Mesothelial cell of epicardium (in vitro differentiated cells): ENCODE results near the gene ZNF148. TPM values are rescaled to one million over a fixed set of nuclear protein-coding genes. Genes with fewer than 3 reads are reported as not detected.

Experiments
- DNase-seq, 2 experiments: peaks; one replicate each; pipeline ENCODE4 v3.0.0; 2021; ENCODE audit warnings: low spot score in 2 of 2; ENCODE audit not compliant: unreplicated experiment in 2 of 2
- H3K27ac Mint-ChIP-seq: 2 replicates; pipeline ENCODE4 v1.8.0; 2021; ENCODE audit warnings: mixed read lengths
- H3K27me3 Mint-ChIP-seq: 2 replicates; pipeline ENCODE4 v1.8.0; 2021; ENCODE audit warnings: low read depth, mixed read lengths
- H3K36me3 Mint-ChIP-seq: 2 replicates; pipeline ENCODE4 v1.8.0; 2021; ENCODE audit warnings: mixed read lengths
- H3K4me1 Mint-ChIP-seq: 2 replicates; pipeline ENCODE4 v1.8.0; 2021; ENCODE audit warnings: mixed read lengths
- H3K4me3 Mint-ChIP-seq: 2 replicates; pipeline ENCODE4 v1.8.0; 2021; ENCODE audit warnings: mild to moderate bottlenecking, moderate library complexity, mixed read lengths
- H3K9me3 Mint-ChIP-seq: 2 replicates; pipeline ENCODE4 v1.8.0; 2021; ENCODE audit warnings: mixed read lengths
- total RNA-seq: library from RNA; stranded (reverse); gene quantifications from 3 replicates; pipeline ENCODE4 v1.2.1, GENCODE V29; 2021
- TF ChIP-seq, protein P1 (sequence below): fragments of 200-600 bp; sonication (generic); IDR thresholded peaks from one replicate; pipeline ENCODE4 v1.5.0; 2021; ENCODE audit warnings: antibody characterized with exemption; ENCODE audit not compliant: unreplicated experiment

The ZNF148 gene
- total RNA-seq, 1 donor from 2014 or later = 52.1 TPM

DNA sequence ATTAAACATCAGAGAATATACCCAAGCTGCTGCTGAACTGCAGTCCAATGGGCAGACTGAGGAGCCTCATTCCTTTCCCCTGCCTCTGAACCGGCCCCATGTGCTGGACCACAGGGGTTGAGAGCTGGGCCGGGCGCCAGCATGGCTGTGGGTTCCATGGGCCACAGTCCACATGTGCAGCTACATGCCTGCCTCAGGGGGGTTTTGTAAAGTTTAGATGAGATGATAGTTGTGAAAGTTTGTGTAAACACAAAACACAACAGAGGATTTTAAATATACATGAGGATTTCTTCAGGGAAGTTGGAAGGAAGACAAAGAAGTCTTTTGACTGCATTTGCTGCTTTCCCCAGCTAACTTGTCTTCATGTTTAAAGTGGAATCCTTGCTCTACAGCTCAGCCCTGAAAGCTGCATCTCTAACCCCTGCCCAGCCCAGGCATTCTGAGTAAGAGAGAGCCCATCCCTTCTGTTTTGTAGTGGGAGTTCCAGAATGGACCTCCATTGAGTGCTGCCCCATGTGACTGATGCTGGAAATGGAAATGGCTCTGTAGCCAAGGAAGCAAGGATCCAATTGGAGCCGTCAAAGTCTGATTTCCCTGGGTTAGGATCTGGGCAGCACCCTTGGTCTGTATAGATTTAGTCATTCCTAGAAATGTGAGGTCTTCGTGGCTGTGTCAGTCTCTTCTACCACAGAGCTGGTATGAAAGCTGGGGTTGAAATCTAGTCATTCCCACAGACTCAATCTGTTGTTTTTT, 180.1 kb downstream of the ZNF148 start:
- peaks cover 7% of the 10 kb centered on the region for H3K4me1 Mint-ChIP-seq
- TF ChIP-seq, protein P1, sequence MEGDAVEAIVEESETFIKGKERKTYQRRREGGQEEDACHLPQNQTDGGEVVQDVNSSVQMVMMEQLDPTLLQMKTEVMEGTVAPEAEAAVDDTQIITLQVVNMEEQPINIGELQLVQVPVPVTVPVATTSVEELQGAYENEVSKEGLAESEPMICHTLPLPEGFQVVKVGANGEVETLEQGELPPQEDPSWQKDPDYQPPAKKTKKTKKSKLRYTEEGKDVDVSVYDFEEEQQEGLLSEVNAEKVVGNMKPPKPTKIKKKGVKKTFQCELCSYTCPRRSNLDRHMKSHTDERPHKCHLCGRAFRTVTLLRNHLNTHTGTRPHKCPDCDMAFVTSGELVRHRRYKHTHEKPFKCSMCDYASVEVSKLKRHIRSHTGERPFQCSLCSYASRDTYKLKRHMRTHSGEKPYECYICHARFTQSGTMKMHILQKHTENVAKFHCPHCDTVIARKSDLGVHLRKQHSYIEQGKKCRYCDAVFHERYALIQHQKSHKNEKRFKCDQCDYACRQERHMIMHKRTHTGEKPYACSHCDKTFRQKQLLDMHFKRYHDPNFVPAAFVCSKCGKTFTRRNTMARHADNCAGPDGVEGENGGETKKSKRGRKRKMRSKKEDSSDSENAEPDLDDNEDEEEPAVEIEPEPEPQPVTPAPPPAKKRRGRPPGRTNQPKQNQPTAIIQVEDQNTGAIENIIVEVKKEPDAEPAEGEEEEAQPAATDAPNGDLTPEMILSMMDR = no peak
- H3K9me3 Mint-ChIP-seq = no peaks in the 10 kb centered on the region
- no peaks in the 10 kb centered on the region for H3K36me3 Mint-ChIP-seq
- H3K4me3 Mint-ChIP-seq = no peak overlapping the region
- H3K27ac Mint-ChIP-seq = no peak overlapping the region
- DNase-seq = no peak
- no peaks in the 10 kb centered on the region for H3K27me3 Mint-ChIP-seq

DNA sequence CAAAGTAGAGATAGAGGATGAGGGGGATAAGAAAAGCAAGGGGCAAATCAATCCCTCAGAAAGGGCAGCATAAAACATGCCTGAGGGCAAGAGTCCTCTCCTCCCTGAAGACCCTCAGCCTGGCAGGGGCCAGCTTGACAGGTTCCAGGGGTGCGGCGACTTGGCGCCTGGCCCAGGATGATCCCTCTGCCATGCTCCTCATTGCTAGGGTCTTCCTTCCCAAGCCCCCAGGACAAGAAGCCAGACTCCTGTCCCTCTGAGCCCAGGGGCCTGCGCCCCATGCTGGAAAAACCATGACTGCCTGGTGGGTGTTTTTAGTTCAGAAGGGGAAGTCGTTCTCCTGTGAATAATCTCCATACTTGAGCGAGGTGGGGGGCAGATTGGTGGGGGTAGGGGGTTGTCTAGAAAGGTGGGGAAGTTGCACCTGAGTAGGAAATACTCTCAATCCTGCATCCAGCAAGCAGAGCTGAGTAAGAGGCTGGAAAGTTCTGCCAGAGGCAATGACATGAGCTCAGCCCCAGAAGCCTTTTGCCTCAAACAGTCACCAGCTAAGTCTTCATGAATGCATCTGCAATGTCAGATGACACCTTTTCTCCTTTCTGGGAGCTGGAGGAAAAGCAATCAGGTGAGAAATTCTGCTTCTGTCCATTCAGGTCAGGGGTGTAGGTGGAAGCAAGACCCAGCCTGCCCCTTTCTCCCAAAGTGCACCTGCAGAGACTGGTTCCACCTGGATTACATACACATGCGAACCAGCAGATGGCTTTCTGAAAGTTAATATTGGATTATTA, 180.9 kb downstream of the ZNF148 start:
- TF ChIP-seq, protein P1 = no peak
- H3K9me3 Mint-ChIP-seq = no peaks in the 10 kb centered on the region
- H3K27ac Mint-ChIP-seq = no peak overlapping the region
- H3K4me3 Mint-ChIP-seq = no peak overlapping the region
- no peak for DNase-seq
- H3K4me1 Mint-ChIP-seq = peaks cover 7% of the 10 kb centered on the region
- H3K36me3 Mint-ChIP-seq = no peaks in the 10 kb centered on the region
- H3K27me3 Mint-ChIP-seq = no peaks in the 10 kb centered on the region

DNA sequence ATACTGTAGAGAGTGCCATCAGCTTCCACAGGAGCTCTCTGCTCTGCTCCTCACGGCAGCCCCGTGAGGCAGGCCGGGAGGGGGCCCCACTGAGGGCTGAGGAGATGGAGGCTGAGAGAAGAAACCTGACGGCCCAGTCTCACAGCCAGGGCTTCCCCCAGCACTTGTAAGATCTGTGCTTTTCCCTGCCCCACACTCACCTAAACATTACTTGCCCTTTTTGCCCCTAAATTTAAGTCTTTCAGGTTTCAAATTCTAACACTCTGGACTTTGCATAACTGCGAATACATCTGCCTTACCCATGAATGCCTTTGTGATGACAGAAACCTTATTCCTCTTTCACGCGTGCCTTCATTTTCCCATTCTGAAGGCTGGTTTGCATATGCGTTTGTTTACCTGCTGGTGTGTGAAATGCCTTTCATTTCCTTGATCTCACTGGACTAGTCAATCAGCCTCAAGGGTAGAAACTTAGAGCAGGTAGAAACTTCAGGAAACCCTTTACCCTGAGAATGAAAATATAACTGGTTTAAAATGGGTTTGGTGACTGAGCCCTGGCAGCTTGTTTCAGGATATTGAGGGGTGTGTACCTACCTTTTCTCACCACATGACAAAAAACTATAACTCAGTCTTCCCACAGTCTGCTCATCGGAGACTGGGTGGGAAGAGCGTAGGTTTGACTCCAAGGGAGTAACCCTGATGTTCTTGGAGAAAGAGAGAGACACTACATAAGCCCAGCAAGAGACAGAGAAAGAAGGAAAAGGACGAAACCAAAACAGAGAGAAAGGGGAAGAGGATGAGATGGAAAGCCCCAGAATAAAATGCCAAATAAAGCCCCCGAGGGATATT, 182.7 kb downstream of the ZNF148 start:
- Mint-ChIP-seq H3K4me1 (peaks cover 7% of the 10 kb centered on the region), H3K27ac (no peak overlapping the region), H3K27me3 (no peaks in the 10 kb centered on the region), H3K4me3 (no peak overlapping the region), H3K9me3 (no peaks in the 10 kb centered on the region), H3K36me3 (peaks cover 7% of the 10 kb centered on the region)
- DNase-seq = no peak
- TF ChIP-seq, protein P1 = no peak

DNA sequence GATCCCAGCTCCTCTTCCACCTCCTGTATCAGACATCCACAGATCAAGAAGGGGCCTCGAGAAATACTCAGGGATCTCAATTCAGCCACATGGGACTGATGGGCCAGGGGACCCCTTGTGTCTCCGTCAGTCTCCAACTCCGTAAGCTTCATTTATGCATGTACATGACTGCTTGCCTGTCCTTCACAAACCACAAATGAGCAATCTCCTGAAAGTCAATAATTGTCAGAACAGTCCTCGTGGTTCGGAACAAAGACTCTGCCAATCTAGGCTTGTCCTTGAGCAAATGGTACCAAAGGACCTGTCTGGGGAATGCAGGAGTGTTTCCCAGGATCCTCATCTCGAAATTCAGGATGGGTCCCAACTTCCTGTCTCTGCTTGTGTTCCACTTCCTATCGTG, 183.4 kb downstream of the ZNF148 start:
- no peak for DNase-seq
- TF ChIP-seq, protein P1 = no peak
- Mint-ChIP-seq H3K36me3 (peaks cover 7% of the 10 kb centered on the region), H3K4me1 (peaks cover 7% of the 10 kb centered on the region), H3K27ac (no peak overlapping the region), H3K9me3 (no peaks in the 10 kb centered on the region), H3K27me3 (no peaks in the 10 kb centered on the region), H3K4me3 (no peak overlapping the region)

DNA sequence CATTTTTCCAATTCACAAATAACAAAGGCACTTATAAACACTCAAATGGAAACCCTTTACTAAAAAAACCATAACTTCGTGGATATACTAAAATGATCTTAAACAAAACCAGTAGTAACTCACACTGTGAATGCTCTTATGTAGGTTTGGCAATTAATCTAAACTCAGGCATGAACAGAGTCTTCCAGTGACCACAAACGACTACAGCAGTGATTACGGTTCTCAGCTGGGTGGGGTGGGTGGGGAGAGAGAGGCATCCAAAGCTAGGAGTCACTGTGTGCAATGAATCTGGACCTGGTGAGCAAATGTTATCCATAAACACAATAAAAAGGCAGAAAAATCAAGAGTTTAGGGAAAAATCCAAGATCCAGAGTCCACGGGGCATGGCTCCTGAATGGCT, 183.9 kb downstream of the ZNF148 start:
- no peaks in the 10 kb centered on the region for H3K27me3 Mint-ChIP-seq
- peaks cover 7% of the 10 kb centered on the region for H3K36me3 Mint-ChIP-seq
- H3K4me3 Mint-ChIP-seq = no peak overlapping the region
- H3K4me1 Mint-ChIP-seq = peaks cover 10% of the 10 kb centered on the region
- no peak for DNase-seq
- TF ChIP-seq, protein P1 = no peak
- H3K27ac Mint-ChIP-seq = no peak overlapping the region
- H3K9me3 Mint-ChIP-seq = no peaks in the 10 kb centered on the region
